HG03135 (cell line): ENCODE data around the gene RPL18A.
A peak's percentile ranks its signal among the peaks of the same experiment; 100 is the strongest.

Experiments used
- ATAC-seq: cut with Tn5 transposase; IDR thresholded peaks from one replicate; pipeline ENCODE4 v1.9.1; 2021; ENCODE audit warnings: mild to moderate bottlenecking, moderate library complexity; ENCODE audit not compliant: unreplicated experiment

Gene RPL18A

DNA sequence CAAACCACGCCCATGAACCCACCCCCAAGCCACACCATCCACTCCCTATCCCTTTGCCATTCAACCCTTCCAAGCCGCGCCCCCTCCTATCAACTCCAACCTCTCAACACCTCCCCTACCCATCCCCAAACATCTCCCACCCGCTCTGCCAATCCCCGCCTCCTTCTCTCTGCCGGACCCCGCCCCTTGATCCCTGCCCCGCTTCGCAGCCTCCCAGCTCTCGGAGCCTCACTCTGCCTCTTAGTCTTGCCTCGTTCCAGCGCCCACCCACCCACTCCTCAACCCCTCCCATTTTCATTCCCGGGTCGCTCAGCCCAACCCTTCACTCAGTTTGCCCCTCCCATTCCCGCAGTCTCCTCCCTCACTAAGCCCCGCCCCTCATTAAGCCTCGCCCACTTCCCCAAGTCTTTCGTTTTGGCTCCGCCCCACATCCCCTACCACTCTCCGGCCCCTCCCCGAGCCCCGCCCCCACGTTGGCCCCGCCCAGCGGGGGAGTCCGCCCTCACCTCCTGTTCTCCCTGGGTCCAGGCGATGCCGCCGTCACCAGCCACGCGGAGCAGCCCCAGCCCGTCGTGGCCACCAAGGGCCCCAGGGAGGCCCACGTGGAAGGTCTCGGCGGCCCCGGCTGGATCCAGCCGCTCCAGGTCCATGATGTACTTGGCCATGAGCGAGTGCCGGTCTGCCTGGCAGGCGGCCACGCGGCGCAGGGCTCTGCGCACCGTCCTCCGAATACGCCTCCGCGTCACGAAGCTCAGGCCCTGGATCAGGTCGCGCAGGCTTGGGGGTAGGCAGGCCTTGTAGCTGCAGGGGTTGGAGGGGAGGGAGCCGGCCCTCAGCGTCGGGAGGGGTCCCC lies 17.7 kb upstream of the RPL18A start:
- ATAC-seq = no peak

DNA sequence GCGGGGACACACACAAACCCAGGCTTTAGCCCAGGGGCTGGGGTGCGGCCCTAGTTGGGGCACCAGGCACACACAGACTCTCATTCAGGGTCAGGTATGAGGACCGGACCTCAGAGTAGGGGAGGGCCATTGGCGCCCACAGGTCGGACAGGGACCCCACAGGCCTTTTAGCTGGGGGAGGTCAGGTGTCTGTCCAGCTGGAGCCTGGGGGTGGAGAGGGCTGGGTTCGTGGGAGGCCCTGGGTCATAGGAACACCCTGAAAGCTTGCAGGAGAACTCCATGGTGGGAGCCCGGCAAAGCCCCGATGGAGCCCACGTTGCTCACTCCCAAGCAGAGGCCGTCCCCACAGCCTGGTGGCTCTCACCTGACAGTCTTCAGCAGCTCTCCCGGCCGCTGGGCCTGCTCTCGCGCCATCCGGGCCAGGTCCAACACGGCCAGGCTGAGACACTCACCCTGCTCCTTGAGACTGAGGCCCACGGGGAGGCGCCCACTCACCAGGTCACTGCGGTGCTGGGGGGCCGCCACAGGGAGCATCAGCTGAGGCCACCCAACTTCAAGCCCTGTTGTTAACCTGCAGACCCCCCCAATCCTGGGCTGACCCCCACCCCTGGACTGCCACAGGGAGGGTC lies 16.9 kb upstream of the RPL18A start:
- ATAC-seq = no peak

DNA sequence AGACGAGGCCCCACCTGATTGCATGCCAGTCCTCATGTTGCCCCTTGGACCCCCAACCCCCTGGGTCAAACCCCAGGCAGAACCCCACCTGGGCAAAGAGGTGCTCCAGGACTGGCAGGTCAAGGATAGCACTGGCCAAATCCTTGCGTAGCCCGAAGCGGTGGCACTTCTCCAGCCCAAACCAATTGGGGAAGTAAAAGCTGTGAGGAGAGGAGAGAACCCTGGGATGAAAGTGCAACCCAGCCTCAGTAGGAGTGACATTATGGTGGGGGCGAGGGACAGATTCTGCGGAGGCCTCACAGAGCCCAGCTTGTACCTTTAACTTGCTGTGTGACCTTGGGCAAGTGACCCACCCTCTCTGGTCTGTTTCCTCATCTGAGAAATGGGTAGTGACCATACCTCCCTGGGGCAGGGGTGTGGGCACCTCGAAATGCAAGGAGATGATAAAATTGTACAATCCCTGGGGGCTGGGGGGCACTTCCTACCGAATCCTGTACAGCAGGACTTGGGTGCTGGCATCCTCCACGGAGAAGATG lies 16.4 kb upstream of the RPL18A start:
- ATAC-seq = no peak

DNA sequence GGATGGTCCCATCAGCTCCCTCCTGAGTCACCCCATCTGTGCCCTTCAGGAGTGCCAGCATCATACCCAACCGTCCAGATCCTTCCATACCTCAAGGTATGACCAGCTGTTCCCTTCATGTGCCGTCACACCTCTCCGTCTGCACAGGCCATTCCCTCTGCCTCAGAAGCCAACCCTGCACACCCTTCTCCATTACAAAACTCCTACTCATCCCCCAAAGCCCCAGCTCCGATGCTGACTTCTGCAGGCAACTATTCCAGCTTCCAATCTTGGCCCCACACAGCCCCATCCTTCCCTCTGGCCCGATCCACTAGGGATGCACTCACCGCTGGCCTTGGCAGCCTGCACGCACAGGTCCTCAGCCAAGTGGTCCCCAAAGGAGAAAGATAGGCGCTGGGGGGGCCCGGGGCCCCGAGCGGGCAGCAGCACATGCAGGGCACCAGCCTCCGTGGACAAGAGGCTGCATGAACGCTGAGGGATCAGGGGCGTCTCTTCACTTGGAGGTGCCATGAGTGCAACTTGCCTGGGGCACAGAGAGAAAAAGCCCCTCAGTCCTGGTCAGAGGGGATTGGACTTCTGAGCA lies 15.7 kb upstream of the RPL18A start:
- no peak for ATAC-seq

DNA sequence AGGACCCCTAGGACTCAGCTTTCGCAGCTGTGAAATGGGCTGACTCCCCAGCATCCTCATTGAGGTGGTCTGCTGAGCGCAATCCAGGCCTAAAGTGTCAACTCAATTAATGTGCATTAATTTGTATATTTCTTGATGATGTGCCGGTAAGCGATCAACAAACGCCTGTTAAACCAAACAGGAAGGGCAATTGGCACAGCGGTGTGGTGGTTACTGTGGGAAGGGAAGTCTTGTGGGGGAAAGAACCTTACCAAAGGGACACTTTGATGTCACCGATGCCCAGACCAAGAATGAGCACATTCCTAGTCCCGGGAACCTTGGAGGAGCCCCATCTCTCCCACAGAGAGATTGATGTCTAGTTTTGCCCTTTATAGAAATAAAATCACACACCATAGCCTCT lies 13.6 kb upstream of the RPL18A start:
- ATAC-seq = no peak

DNA sequence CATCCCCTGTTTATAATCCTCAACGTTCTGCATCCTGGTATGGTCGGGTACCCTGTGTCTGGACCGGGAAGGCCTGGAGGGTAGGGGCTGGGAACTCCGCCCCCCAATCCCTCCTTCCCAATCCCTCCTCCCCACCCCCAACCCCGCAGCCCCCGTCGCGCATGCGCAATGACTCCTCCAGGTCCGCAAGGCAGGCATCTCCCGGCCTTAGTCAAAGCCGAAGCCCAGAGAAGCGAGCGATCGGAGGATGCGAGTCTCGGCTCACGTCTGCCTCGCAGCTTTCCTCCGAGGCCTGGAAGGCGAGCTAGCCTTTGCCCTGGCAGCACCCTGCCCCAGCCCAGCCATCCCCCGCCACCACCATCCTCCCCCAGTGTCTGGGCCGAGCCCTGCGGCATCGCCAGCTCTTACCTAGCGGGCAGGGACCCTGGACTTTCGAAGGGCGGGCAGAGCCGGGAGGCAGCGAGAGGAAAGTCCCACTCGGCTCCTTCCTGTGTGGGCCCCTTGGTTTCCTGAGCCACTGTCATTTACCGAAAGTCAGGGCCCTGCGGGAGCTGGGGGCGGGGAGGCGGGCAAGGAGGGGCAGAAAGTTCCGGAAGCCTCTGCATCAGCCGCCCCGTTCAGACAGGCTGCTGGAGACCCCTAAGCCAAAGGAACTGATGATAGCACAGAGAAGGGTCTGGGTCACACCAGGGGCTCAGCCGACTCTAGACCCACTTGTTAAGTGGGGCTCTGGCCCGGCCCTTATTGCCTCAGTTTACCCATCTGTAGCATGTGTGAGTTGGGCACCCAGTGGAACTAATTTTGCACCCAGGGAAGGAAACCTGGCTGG lies 12.0 kb upstream of the RPL18A start, which contains the start of gene JAK3:
JAK3 (minus strand) TSS at position 445 of the 829 bp plus-strand sequence. CDS start 3,565 bp downstream, outside the sequence.
- peak; percentile 56 for ATAC-seq

DNA sequence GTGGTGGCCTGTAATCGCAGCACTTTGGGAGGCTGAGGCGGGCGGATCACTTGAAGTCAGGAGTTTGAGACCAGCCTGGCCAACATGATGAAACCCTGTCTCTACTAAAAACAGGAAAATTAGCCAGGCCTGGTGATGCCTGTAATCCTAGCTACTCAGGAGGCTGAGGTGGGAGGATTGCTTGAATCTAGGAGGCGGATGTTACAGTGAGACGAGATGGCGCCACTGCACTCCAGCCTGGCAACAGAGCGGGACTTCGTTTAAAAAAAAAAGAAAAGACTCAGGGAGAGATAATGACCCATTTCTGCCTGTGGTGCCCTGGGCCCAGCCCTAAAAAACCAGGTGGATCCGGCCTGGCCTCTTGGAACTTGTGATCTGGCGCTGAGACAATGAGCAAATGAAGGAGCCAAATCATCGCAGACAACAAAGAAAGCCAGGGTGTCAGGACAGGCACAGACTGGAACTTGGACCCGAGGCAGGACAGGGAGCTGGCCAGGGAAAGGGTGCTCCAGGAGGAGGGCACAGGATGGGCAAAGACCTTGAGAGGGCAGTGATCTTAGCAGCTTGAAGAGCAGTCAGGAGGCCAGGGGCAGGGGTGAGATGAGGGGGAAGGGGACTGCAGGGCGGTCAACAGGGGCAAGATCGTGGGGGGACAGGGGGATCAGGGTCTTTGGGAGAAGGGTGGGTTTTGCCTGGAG lies 11.0 kb upstream of the RPL18A start:
- no peak for ATAC-seq

DNA sequence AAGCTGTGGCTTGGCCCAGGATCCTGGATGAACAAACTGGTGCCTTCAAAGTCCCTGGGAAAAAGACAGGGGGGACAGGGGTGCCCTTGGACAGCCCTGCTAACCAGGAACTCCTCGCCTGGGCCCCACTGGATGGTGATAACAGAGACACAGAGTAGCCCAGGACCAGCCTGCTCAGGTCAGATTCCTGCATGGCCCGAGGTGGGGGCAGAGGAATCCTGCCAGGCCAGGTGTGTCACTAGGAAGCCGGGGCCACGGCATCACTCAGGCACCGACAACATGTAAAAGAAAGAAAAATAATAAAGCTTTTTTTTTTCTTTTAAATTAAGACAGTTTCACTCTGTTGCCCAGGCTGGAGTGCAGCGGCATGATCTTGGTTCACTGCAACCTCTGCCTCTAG lies 5.6 kb upstream of the RPL18A start:
- no peak for ATAC-seq

DNA sequence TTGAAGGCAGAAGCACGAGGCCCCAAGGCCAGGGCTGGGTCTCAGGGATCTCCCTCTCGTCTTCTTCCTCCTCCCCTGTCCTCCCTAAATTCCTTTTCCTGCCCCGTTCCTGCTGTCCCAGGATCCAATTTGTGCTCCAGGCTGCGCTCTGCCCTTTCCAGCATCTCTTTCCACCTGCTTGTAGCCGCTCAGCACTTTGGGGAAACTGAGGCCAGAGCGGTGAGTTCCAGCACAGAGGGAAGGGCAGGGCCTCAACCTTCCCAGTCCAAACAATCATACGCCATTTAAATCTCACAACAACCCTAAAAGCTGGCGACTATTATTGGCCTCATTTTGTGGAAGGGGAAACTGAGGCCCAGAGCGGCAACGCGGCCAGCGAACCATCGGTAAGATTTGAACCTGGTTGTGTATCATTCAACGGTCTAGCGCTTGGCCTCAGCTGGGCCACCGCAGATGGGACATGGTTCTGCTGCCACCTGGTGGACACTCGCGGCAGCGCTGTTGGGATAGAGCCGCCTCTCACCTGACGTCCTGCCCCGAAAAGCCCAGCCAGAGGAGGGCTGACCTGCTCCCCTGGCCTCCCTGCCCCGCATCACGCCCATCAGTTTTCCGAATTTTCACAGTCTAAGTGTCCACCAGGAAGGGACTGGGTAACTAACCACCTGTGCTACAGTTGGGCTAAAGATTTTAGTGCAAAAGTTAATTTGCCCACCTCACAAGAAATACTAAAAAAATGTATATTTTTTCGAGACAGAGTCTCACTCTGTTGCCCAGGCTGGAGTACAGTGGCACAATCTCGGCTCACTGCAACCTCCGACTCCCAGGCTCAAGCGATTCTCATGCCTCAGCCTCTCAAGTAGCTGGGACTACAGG lies 4.2 kb upstream of the RPL18A start:
- ATAC-seq = no peak

DNA sequence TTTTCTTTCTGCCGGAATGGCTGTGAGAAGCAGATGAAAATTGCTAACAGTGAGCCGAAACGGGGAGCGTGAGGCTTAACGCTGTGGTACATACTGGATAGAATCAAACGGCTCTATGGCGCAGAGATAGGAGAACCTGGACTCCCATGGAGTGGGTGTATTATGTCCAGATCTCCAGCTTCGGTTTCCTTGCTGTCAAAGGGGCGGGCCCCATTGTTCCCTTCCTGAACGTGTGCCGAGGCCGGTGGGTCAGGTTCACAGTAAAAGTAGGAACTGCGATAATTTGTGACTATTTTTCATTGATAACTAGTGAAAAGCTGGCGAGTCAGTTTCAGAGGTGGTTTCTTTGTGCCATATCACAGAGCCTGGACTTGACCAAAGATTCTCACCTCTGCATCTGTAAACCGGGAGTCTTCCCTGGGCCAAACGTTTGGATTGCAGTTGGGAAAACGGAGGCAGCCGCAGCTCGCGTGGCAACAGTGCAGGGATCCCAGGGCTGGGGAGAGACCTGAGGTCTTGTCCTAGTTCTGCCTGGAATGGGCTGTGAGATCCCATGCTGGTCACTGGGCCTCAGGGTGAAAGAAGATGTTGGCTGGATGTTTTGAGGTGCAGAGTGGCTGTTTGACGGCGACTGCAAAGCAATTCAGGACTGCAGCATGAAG lies 752 bp downstream of the RPL18A start:
- ATAC-seq = no peak

DNA sequence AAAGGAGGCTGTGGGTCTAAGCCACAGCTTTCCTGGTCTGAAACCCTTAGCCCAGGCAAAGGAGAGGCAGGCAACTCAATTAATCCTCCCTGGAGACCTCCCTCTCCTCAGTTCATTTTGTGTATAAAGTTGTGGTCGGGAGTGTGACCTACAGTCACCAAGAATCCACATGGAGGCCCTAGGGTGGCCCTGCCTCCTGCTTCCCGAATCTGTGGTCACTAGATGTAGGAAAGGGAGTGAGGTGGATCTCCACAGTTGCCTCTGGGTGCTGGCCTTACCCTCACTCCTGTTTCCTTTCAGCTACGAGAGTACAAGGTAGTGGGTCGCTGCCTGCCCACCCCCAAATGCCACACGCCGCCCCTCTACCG lies 1.3 kb downstream of the RPL18A start:
- no peak for ATAC-seq

DNA sequence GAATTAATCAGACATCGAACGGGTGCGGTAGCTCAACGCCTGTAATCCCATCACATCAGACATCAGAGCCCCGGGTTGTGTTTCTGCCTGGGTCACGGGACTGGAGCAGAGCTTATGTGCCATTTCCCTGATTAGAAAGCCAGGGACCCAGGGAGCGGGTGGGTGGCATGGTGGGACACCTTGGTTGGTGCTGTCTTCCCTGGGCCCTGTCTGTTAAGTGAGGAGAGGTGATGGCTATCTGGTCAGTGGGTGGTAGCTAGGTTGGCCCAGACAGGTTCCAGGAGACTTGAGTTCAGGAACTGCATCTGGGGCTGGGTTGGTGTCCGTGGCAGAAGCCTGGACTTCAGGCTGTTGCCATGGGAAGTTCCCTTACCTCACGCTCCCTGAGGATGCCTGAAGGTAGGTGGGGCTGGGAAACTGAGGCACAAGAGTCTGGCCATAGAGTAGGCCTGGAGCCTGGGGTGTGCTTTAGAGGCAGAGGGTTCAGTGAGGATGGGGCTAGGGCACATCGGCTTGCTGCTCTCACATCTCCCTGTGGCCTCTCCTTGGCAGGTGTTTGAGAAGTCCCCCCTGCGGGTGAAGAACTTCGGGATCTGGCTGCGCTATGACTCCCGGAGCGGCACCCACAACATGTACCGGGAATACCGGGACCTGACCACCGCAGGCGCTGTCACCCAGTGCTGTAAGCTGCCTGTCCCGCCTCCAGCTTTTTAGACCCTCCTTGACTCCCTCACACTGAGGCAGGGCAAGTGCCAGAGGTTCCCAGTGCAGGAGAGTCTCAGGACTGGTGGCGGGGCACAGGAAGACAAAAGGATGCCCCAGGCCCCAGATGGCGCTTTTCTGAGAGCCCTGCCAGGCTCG lies 2.1 kb downstream of the RPL18A start:
- ATAC-seq = no peak

DNA sequence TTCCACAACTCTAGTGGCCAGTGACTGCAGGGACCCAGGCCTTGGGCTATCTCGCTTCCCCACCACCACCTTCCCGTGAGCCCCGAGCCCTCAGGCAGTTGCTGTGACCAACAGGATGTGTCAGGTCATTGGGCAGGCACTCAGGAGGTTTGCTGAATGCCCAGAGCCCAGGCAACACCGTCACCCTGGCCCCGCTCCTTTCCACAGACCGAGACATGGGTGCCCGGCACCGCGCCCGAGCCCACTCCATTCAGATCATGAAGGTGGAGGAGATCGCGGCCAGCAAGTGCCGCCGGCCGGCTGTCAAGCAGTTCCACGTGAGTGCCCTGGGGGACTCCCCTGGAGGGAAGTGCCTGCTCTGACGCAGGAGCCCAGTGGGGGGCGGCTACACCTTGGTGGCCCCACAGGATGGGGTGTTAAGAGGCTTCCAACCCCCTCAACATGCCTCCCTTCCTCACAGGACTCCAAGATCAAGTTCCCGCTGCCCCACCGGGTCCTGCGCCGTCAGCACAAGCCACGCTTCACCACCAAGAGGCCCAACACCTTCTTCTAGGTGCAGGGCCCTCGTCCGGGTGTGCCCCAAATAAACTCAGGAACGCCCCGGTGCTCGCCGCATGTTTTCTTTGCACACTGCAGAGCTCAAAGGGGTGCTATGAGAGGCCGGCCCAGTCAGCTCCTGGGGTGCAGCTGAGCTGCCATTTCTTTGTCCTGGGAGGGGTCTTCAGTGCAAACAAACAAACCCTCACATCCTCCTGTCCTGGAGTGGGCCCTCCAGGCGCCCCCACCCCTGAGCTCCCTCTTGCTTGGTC lies 3.2 kb downstream of the RPL18A start:
- ATAC-seq = no peak

DNA sequence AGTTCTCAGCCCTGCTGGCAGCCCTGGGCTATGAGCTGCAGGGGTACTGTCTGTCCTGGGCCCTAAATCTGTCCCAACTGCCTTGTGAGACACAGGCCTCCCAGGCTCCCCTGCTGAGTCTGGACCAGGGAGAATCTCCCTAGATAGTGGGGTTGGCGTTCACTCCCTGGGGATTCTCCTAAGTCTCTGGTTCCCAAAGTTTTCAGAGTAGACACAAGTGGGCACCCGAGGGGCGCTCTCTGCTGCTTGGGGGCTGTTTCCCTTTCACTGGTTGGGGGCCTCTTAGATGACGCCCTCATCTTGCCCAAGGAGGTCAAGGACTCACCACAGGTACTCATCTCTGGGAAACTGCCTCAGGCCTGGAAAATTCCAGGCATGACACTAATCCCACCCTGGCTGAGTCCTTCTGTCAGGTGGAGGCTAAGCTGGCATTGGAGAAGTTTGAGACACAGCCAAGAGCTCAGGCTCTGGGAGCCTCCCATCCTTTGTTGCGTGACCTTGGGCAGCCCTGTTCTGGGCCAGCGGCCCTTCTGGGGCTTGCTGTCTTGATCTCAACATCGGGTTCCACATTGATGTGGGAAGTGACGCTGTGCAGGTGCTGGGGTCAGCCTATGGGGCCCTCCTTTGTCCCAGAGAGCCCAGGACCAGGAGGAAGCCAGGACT lies 3.9 kb downstream of the RPL18A start:
- no peak for ATAC-seq

DNA sequence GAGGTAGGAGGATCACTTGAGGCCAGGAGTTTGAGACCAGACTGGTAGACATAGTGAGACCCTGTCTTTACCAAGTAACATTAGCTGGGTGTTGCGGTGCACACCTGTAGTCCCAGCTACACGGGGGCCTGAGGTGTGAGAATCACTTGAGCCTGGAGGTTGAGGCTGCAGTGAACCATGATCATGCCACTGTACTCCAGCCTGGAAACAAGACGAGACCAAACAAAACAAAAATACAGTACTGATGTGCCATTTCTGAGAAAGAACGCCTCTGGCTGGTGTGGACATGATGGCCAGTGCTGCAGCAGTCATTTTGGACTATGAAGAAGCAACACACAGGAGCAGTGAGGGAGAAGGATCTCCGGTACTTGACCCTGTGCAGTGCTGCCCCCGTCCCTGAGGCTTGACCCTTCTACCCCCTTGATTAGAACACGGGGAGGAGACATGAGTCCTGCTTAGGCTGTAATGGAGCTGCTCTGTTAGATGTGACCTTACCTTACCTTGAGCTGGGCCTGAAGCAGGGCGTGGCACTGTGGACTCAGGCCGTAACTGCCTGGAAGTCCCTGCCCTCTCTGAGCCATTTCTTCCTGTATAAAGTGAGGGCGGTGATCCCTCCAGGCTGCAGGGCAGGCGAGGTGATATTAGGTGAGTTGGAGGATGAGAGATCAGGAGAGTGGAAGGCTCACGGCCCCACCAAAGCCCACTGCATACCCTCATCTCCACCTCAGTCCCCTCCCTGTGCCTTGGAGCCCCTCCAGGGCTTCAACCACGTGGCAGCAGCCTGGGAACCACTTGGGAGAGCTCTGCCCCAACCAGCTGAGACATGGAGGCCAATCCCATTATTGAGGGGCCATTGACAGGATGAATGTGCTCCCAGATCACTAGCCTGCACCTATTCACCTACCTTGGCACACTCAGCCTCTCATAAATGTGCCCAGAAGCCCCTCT lies 5.9 kb downstream of the RPL18A start:
- ATAC-seq = no peak
